Measurements from ENCODE around the gene SLC22A12.

SLC22A12 gene

GRCh38 chr11:64611869-64612646, 21.0 kb downstream of the SLC22A12 start:
- no peak overlapping the region for H3K4me2 ChIP-seq (ENCODE audit: low read length)
- H2BK12ac ChIP-seq (ENCODE audit: low read length): no peak overlapping the region
- H3K14ac ChIP-seq (ENCODE audit: low read length): no peak overlapping the region
- H2AK5ac ChIP-seq (ENCODE audit: low read length): no peak overlapping the region
- no peaks in the 10 kb centered on the region for H3K79me2 ChIP-seq (ENCODE audit: control insufficient read depth, insufficient read depth, low read length, poor library complexity)
- no peak overlapping the region for H4K91ac ChIP-seq (ENCODE audit: low read depth, low read length)
- no peaks in the 10 kb centered on the region for H3K27me3 ChIP-seq (ENCODE audit: insufficient read depth, low read length)
- no peak overlapping the region for H2AFZ ChIP-seq (ENCODE audit: insufficient read depth, low read length, poor library complexity)
- no peak overlapping the region for H4K12ac ChIP-seq (ENCODE audit: low read depth, low read length)
- H3K79me1 ChIP-seq (ENCODE audit: low read length): no peaks in the 10 kb centered on the region
- no CpG with 5 or more reads among the region's 11 CpGs for WGBS (ENCODE audit: extremely low coverage, insufficient coverage, insufficient read length)
- no peak overlapping the region for H2BK5ac ChIP-seq (ENCODE audit: low read depth, low read length, poor library complexity)
- no peak overlapping the region for H3K18ac ChIP-seq (ENCODE audit: low read length)
- H4K8ac ChIP-seq (ENCODE audit: low read depth, low read length): no peak overlapping the region
- H3K36me3 ChIP-seq (ENCODE audit: control insufficient read depth in 1 of 2, insufficient read depth in 2 of 2, low read length in 2 of 2): no peaks in the 10 kb centered on the region
- H3K27ac ChIP-seq (ENCODE audit: low read depth, low read length): no peak overlapping the region
- no peak overlapping the region for H3K4me3 ChIP-seq (ENCODE audit: low read depth, low read length)
- H2BK120ac ChIP-seq (ENCODE audit: insufficient read depth, low read length, poor library complexity): no peak overlapping the region
- no peaks in the 10 kb centered on the region for H3K4me1 ChIP-seq (ENCODE audit: control insufficient read depth in 1 of 2, insufficient read depth in 2 of 2, low read length in 2 of 2)
- peaks cover 2% of the 10 kb centered on the region for H3K9me3 ChIP-seq (ENCODE audit: insufficient read depth, low read depth, low read length)
- no peak for DNase-seq
- H3K9ac ChIP-seq (ENCODE audit: low read length): no peak overlapping the region
- H3K23ac ChIP-seq (ENCODE audit: low read length): no peak overlapping the region
- H3K4ac ChIP-seq (ENCODE audit: low read depth, low read length): no peak overlapping the region

GRCh38 chr11:64613648-64614047, 22.6 kb downstream of the SLC22A12 start:
- Histone ChIP-seq H3K79me2 (ENCODE audit: control insufficient read depth, insufficient read depth, low read length, poor library complexity) (no peaks in the 10 kb centered on the region), H4K12ac (ENCODE audit: low read depth, low read length) (no peak overlapping the region), H2AFZ (ENCODE audit: insufficient read depth, low read length, poor library complexity) (no peak overlapping the region), H2AK5ac (ENCODE audit: low read length) (no peak overlapping the region), H3K4me1 (ENCODE audit: control insufficient read depth in 1 of 2, insufficient read depth in 2 of 2, low read length in 2 of 2) (no peaks in the 10 kb centered on the region), H3K79me1 (ENCODE audit: low read length) (no peaks in the 10 kb centered on the region), H2BK120ac (ENCODE audit: insufficient read depth, low read length, poor library complexity) (no peak overlapping the region), H3K27me3 (ENCODE audit: insufficient read depth, low read length) (no peaks in the 10 kb centered on the region), H3K18ac (ENCODE audit: low read length) (no peak overlapping the region), H4K8ac (ENCODE audit: low read depth, low read length) (no peak overlapping the region), H3K4ac (ENCODE audit: low read depth, low read length) (no peak overlapping the region), H3K4me3 (ENCODE audit: low read depth, low read length) (no peak overlapping the region), H3K23ac (ENCODE audit: low read length) (no peak overlapping the region), H3K9ac (ENCODE audit: low read length) (no peak overlapping the region), H3K27ac (ENCODE audit: low read depth, low read length) (no peak overlapping the region), H4K91ac (ENCODE audit: low read depth, low read length) (no peak overlapping the region), H2BK12ac (ENCODE audit: low read length) (no peak overlapping the region), H3K9me3 (ENCODE audit: insufficient read depth, low read depth, low read length) (peaks cover 2% of the 10 kb centered on the region), H2BK5ac (ENCODE audit: low read depth, low read length, poor library complexity) (no peak overlapping the region), H3K36me3 (ENCODE audit: control insufficient read depth in 1 of 2, insufficient read depth in 2 of 2, low read length in 2 of 2) (no peaks in the 10 kb centered on the region), H3K4me2 (ENCODE audit: low read length) (no peak overlapping the region), H3K14ac (ENCODE audit: low read length) (no peak overlapping the region)
- WGBS (ENCODE audit: extremely low coverage, insufficient coverage, insufficient read length): no CpG with 5 or more reads among the region's 6 CpGs
- DNase-seq: no peak

DNA sequence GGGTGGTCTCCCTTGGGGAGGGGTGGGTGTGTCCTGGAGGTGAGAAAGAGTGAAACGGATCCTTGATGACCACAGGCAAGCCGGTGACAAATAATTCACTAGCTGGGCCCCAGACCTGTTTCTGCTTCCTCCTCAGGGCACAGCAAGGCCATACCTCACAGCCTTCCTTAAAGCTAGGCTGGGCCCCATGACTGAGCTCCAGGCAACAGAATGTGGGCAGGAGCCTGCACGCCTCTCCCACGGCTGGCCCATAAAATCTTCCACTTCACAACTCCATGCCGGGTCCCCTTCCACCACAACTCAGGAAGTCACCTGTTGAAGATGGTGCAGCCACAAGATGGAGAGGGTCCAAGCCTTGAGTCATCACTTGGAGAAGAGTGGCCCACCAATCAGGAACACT, 23.9 kb downstream of the SLC22A12 start:
- no peak overlapping the region for H3K4ac ChIP-seq (ENCODE audit: low read depth, low read length)
- H3K9ac ChIP-seq (ENCODE audit: low read length): no peak overlapping the region
- no peak overlapping the region for H3K23ac ChIP-seq (ENCODE audit: low read length)
- H3K9me3 ChIP-seq (ENCODE audit: insufficient read depth, low read depth, low read length): no peaks in the 10 kb centered on the region
- no peak overlapping the region for H3K27ac ChIP-seq (ENCODE audit: low read depth, low read length)
- no peak overlapping the region for H3K4me3 ChIP-seq (ENCODE audit: low read depth, low read length)
- H3K4me1 ChIP-seq (ENCODE audit: control insufficient read depth in 1 of 2, insufficient read depth in 2 of 2, low read length in 2 of 2): no peaks in the 10 kb centered on the region
- H2BK12ac ChIP-seq (ENCODE audit: low read length): no peak overlapping the region
- H4K12ac ChIP-seq (ENCODE audit: low read depth, low read length): no peak overlapping the region
- no peak for DNase-seq
- no peak overlapping the region for H4K8ac ChIP-seq (ENCODE audit: low read depth, low read length)
- H3K4me2 ChIP-seq (ENCODE audit: low read length): no peak overlapping the region
- no peak overlapping the region for H2AFZ ChIP-seq (ENCODE audit: insufficient read depth, low read length, poor library complexity)
- WGBS (ENCODE audit: extremely low coverage, insufficient coverage, insufficient read length): no CpG with 5 or more reads among the region's 5 CpGs
- H2BK5ac ChIP-seq (ENCODE audit: low read depth, low read length, poor library complexity): no peak overlapping the region
- H3K36me3 ChIP-seq (ENCODE audit: control insufficient read depth in 1 of 2, insufficient read depth in 2 of 2, low read length in 2 of 2): no peaks in the 10 kb centered on the region
- H3K18ac ChIP-seq (ENCODE audit: low read length): no peak overlapping the region
- H3K27me3 ChIP-seq (ENCODE audit: insufficient read depth, low read length): no peaks in the 10 kb centered on the region
- H3K79me2 ChIP-seq (ENCODE audit: control insufficient read depth, insufficient read depth, low read length, poor library complexity): no peaks in the 10 kb centered on the region
- no peak overlapping the region for H4K91ac ChIP-seq (ENCODE audit: low read depth, low read length)
- no peak overlapping the region for H2BK120ac ChIP-seq (ENCODE audit: insufficient read depth, low read length, poor library complexity)
- no peaks in the 10 kb centered on the region for H3K79me1 ChIP-seq (ENCODE audit: low read length)
- no peak overlapping the region for H2AK5ac ChIP-seq (ENCODE audit: low read length)
- no peak overlapping the region for H3K14ac ChIP-seq (ENCODE audit: low read length)

- no peak overlapping the region for H3K23ac ChIP-seq (ENCODE audit: low read length)
- peaks cover 0 to 3% of the 10 kb centered on the region in 2 experiments for H3K4me1 ChIP-seq (ENCODE audit: control insufficient read depth in 1 of 2, insufficient read depth in 2 of 2, low read length in 2 of 2)
- no peaks in the 10 kb centered on the region for H3K27me3 ChIP-seq (ENCODE audit: insufficient read depth, low read length)
- H3K14ac ChIP-seq (ENCODE audit: low read length): no peak overlapping the region
- H3K79me2 ChIP-seq (ENCODE audit: control insufficient read depth, insufficient read depth, low read length, poor library complexity): no peaks in the 10 kb centered on the region
- H3K9ac ChIP-seq (ENCODE audit: low read length): no peak overlapping the region
- no peak overlapping the region for H3K27ac ChIP-seq (ENCODE audit: low read depth, low read length)
- DNase-seq: no peak
- no peak overlapping the region for H2BK5ac ChIP-seq (ENCODE audit: low read depth, low read length, poor library complexity)
- H2AK5ac ChIP-seq (ENCODE audit: low read length): no peak overlapping the region
- H2AFZ ChIP-seq (ENCODE audit: insufficient read depth, low read length, poor library complexity): no peak overlapping the region
- no peak overlapping the region for H2BK12ac ChIP-seq (ENCODE audit: low read length)
- no peaks in the 10 kb centered on the region for H3K79me1 ChIP-seq (ENCODE audit: low read length)
- no peak overlapping the region for H2BK120ac ChIP-seq (ENCODE audit: insufficient read depth, low read length, poor library complexity)
- no peak overlapping the region for H4K91ac ChIP-seq (ENCODE audit: low read depth, low read length)
- no peaks in the 10 kb centered on the region for H3K36me3 ChIP-seq (ENCODE audit: control insufficient read depth in 1 of 2, insufficient read depth in 2 of 2, low read length in 2 of 2)
- WGBS (ENCODE audit: extremely low coverage, insufficient coverage, insufficient read length): no CpG with 5 or more reads among the region's 3 CpGs
- no peak overlapping the region for H3K4me2 ChIP-seq (ENCODE audit: low read length)
- H3K4me3 ChIP-seq (ENCODE audit: low read depth, low read length): no peak overlapping the region
- H3K4ac ChIP-seq (ENCODE audit: low read depth, low read length): no peak overlapping the region
- no peak overlapping the region for H4K8ac ChIP-seq (ENCODE audit: low read depth, low read length)
- H4K12ac ChIP-seq (ENCODE audit: low read depth, low read length): no peak overlapping the region
- no peak overlapping the region for H3K18ac ChIP-seq (ENCODE audit: low read length)
- no peaks in the 10 kb centered on the region for H3K9me3 ChIP-seq (ENCODE audit: insufficient read depth, low read depth, low read length)
Observed at GRCh38 chr11:64616817-64617216, 25.8 kb downstream of the SLC22A12 start.
